Effector memory CD8-positive, alpha-beta T cell (primary cell): ENCODE data around the gene CAMK1D.
A peak's percentile ranks its signal among the peaks of the same experiment; 100 is the strongest.

Source experiments
- ATAC-seq: fragments of 150-1000 bp; cut with Tn5 transposase; replicated peaks from 2 replicates; pipeline ENCODE4 v1.10.0; 2021; ENCODE audit warnings: mild to moderate bottlenecking, moderate library complexity
- DNase-seq, 3 experiments: peaks; one replicate each; pipeline ENCODE4 v3.0.0; 2021
- H3K27ac Mint-ChIP-seq, 2 donors: one replicate each; pipeline ENCODE4 v1.8.0; 2022; ENCODE audit warnings: mild to moderate bottlenecking in 2 of 2, mixed read lengths in 2 of 2, moderate library complexity in 2 of 2
- H3K27me3 Mint-ChIP-seq, 2 donors: one replicate each; pipeline ENCODE4 v1.8.0; 2022; ENCODE audit warnings: mixed read lengths in 2 of 2
- H3K36me3 Mint-ChIP-seq: one replicate; pipeline ENCODE4 v1.8.0; 2022; ENCODE audit warnings: mild to moderate bottlenecking, moderate library complexity, mixed read lengths; ENCODE audit not compliant: insufficient read depth
- H3K4me1 Mint-ChIP-seq, 2 donors: one replicate each; pipeline ENCODE4 v1.8.0; 2022; ENCODE audit warnings: low read depth in 2 of 2, mixed read lengths in 2 of 2
- H3K4me3 Mint-ChIP-seq, 2 donors: one replicate each; pipeline ENCODE4 v1.8.0; 2022; ENCODE audit warnings: mild to moderate bottlenecking in 2 of 2, mixed read lengths in 2 of 2, moderate library complexity in 2 of 2
- H3K9me3 Mint-ChIP-seq, 2 donors: one replicate each; pipeline ENCODE4 v1.8.0; 2022; ENCODE audit warnings: mixed read lengths in 2 of 2

CAMK1D gene

GRCh38 chr10:12605580-12606405 is 256.4 kb downstream of the CAMK1D start:
- no peaks in the 10 kb centered on the region for H3K9me3 Mint-ChIP-seq
- DNase-seq = peak; percentile 22 to 40 (median 23)

GRCh38 chr10:12606461-12606860 is 257.1 kb downstream of the CAMK1D start:
- Mint-ChIP-seq H3K27ac (peak overlapping the region; percentile 95 to 96), H3K4me1 (peaks cover 10 to 24% of the 10 kb centered on the region in 2 donors), H3K9me3 (no peaks in the 10 kb centered on the region), H3K27me3 (no peaks in the 10 kb centered on the region), H3K4me3 (peak overlapping the region; percentile 78 to 79), H3K36me3 (peaks cover 10% of the 10 kb centered on the region)
- ATAC-seq (no peak), DNase-seq (no peak)

More at GRCh38 chr10:12605580-12606405, 256.4 kb downstream of the CAMK1D start:
- peaks cover 10% of the 10 kb centered on the region for H3K36me3 Mint-ChIP-seq
- peaks cover 10 to 24% of the 10 kb centered on the region in 2 donors for H3K4me1 Mint-ChIP-seq
- H3K4me3 Mint-ChIP-seq = peak overlapping the region; percentile 78 to 79
- H3K27me3 Mint-ChIP-seq = no peaks in the 10 kb centered on the region
- ATAC-seq = peak; percentile 85
- H3K27ac Mint-ChIP-seq = peak overlapping the region; percentile 95 to 96

- no peak overlapping the region for H3K4me3 Mint-ChIP-seq
These were observed 259.4 kb downstream of the CAMK1D start for GRCh38 chr10:12608761-12609160.

GRCh38 chr10:12609435-12609834 is 260.1 kb downstream of the CAMK1D start:
- Mint-ChIP-seq H3K9me3 (no peaks in the 10 kb centered on the region), H3K27ac (peak overlapping the region; percentile 55 to 61), H3K36me3 (peaks cover 7% of the 10 kb centered on the region), H3K27me3 (no peaks in the 10 kb centered on the region), H3K4me3 (no peak overlapping the region), H3K4me1 (peaks cover 10 to 19% of the 10 kb centered on the region in 2 donors)
- DNase-seq = no peak
- no peak for ATAC-seq

More at GRCh38 chr10:12608761-12609160, 259.4 kb downstream of the CAMK1D start:
- peak overlapping the region; percentile 55 to 61 for H3K27ac Mint-ChIP-seq
- peaks cover 10 to 19% of the 10 kb centered on the region in 2 donors for H3K4me1 Mint-ChIP-seq
- no peak for ATAC-seq
- H3K36me3 Mint-ChIP-seq = peaks cover 10% of the 10 kb centered on the region
- no peak for DNase-seq
- no peaks in the 10 kb centered on the region for H3K9me3 Mint-ChIP-seq
- H3K27me3 Mint-ChIP-seq = no peaks in the 10 kb centered on the region

- Mint-ChIP-seq H3K9me3 (no peaks in the 10 kb centered on the region), H3K4me1 (peaks cover 0 to 5% of the 10 kb centered on the region in 2 donors), H3K4me3 (no peak overlapping the region), H3K27ac (no peak overlapping the region), H3K27me3 (no peaks in the 10 kb centered on the region), H3K36me3 (no peaks in the 10 kb centered on the region)
- DNase-seq (no peak), ATAC-seq (no peak)
These were observed 263.8 kb downstream of the CAMK1D start for GRCh38 chr10:12613136-12613535.

GRCh38 chr10:12614177-12614995 is 265.0 kb downstream of the CAMK1D start:
- ATAC-seq (no peak), DNase-seq (no peak)
- H3K36me3 Mint-ChIP-seq = no peaks in the 10 kb centered on the region
- H3K27ac Mint-ChIP-seq = peak overlapping the region in 1 of 2 donors; percentile 11
- no peaks in the 10 kb centered on the region for H3K9me3 Mint-ChIP-seq
- H3K4me3 Mint-ChIP-seq = no peak overlapping the region
- no peaks in the 10 kb centered on the region for H3K27me3 Mint-ChIP-seq
- peaks cover 0 to 8% of the 10 kb centered on the region in 2 donors for H3K4me1 Mint-ChIP-seq

- no peak for ATAC-seq
- Mint-ChIP-seq H3K27me3 (no peaks in the 10 kb centered on the region), H3K4me1 (peaks cover 0 to 6% of the 10 kb centered on the region in 2 donors), H3K4me3 (no peak overlapping the region), H3K9me3 (no peaks in the 10 kb centered on the region), H3K27ac (no peak overlapping the region), H3K36me3 (no peaks in the 10 kb centered on the region)
- DNase-seq = no peak
These were observed 266.2 kb downstream of the CAMK1D start for GRCh38 chr10:12615296-12616220.

- no peak overlapping the region for H3K27ac Mint-ChIP-seq
- no peak for ATAC-seq
- H3K4me1 Mint-ChIP-seq = peaks cover 5 to 8% of the 10 kb centered on the region in 2 donors
These were observed 268.1 kb downstream of the CAMK1D start for GRCh38 chr10:12617191-12618175.

GRCh38 chr10:12622016-12622415 is 272.7 kb downstream of the CAMK1D start:
- H3K36me3 Mint-ChIP-seq = peaks cover 8% of the 10 kb centered on the region

More at GRCh38 chr10:12617191-12618175, 268.1 kb downstream of the CAMK1D start:
- H3K4me3 Mint-ChIP-seq = no peak overlapping the region
- H3K27me3 Mint-ChIP-seq = no peaks in the 10 kb centered on the region
- DNase-seq = no peak
- no peaks in the 10 kb centered on the region for H3K9me3 Mint-ChIP-seq
- no peaks in the 10 kb centered on the region for H3K36me3 Mint-ChIP-seq

GRCh38 chr10:12622691-12623090 is 273.3 kb downstream of the CAMK1D start:
- Mint-ChIP-seq H3K4me1 (peaks cover 5 to 8% of the 10 kb centered on the region in 2 donors), H3K4me3 (no peak overlapping the region), H3K9me3 (no peaks in the 10 kb centered on the region), H3K27me3 (no peaks in the 10 kb centered on the region), H3K27ac (no peak overlapping the region), H3K36me3 (peaks cover 13% of the 10 kb centered on the region)
- ATAC-seq (no peak), DNase-seq (no peak)

More at GRCh38 chr10:12622016-12622415, 272.7 kb downstream of the CAMK1D start:
- Mint-ChIP-seq H3K27ac (no peak overlapping the region), H3K4me1 (peaks cover 5 to 8% of the 10 kb centered on the region in 2 donors), H3K27me3 (no peaks in the 10 kb centered on the region), H3K4me3 (no peak overlapping the region), H3K9me3 (no peaks in the 10 kb centered on the region)
- no peak for DNase-seq
- no peak for ATAC-seq

- H3K27ac Mint-ChIP-seq = no peak overlapping the region
- H3K4me3 Mint-ChIP-seq = no peak overlapping the region
- H3K9me3 Mint-ChIP-seq = no peaks in the 10 kb centered on the region
- DNase-seq (no peak), ATAC-seq (no peak)
- H3K4me1 Mint-ChIP-seq = peaks cover 12 to 17% of the 10 kb centered on the region in 2 donors
- H3K36me3 Mint-ChIP-seq = peaks cover 13% of the 10 kb centered on the region
- H3K27me3 Mint-ChIP-seq = no peaks in the 10 kb centered on the region
These were observed 276.2 kb downstream of the CAMK1D start for GRCh38 chr10:12625393-12626023.
